ES-I3 (cell line): Measurements from ENCODE around the gene ST8SIA4.

Source experiments
- H3K36me3 ChIP-seq: 2 replicates; pipeline ENCODE4 v1.6.1; 2013; ENCODE audit warnings: mild to moderate bottlenecking, low read length, control low read depth, moderate library complexity; ENCODE audit not compliant: insufficient read depth
- H3K4me1 ChIP-seq: 2 replicates; pipeline ENCODE4 v1.6.1; 2013; ENCODE audit warnings: mild to moderate bottlenecking, control low read depth, low read length; ENCODE audit not compliant: insufficient read depth
- H3K9ac ChIP-seq: 2 replicates; pipeline ENCODE4 v1.6.1; 2013; ENCODE audit warnings: low read depth, mild to moderate bottlenecking, low read length, moderate library complexity
- H3K9me3 ChIP-seq: 2 replicates; pipeline ENCODE4 v1.6.1; 2013; ENCODE audit warnings: mild to moderate bottlenecking, low read length, moderate library complexity; ENCODE audit not compliant: control insufficient read depth, insufficient read depth

Gene ST8SIA4

DNA sequence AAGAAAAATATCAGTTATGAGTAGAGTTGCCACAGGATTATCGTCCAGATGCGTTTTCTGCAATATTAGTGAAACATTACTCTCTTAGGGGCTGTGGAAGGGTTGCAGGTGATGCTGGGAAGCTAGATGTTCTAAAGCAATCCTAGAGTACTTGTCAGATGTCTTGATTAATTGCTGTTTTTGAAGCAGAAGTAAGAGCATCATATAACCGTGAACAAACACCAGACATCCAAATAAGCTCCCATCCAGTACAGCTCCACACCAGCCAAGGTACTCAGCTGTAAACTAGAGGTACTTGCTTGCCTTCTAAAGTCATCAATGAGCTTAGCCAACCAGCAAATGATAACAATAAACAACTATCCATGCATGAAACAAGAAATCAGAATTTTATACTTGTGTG lies 131.1 kb downstream of the ST8SIA4 start:
- H3K4me1 ChIP-seq = peaks cover 12% of the 10 kb centered on the region
- H3K9ac ChIP-seq = no peak overlapping the region
- no peaks in the 10 kb centered on the region for H3K9me3 ChIP-seq
- no peaks in the 10 kb centered on the region for H3K36me3 ChIP-seq

DNA sequence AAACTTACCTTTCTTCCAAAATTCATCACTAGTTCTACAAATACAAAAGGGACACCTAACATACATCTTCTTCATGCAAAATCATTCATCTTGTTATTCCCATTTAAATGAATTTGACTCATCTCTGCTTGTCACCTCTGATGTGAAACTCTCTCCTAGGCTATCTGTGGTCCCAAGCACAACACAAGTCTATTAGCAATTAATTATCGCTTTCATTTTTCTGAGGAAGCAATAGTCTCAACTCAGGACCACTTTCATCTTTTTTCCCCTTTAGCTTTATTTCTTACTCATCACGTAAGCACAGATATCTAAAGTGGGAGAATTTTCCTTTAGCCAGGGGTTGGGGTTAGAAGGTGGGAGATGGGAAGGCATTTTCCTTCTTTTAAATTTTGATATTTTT lies 131.9 kb downstream of the ST8SIA4 start:
- H3K36me3 ChIP-seq = no peaks in the 10 kb centered on the region
- peaks cover 12% of the 10 kb centered on the region for H3K4me1 ChIP-seq
- H3K9me3 ChIP-seq = no peaks in the 10 kb centered on the region
- H3K9ac ChIP-seq = no peak overlapping the region

DNA sequence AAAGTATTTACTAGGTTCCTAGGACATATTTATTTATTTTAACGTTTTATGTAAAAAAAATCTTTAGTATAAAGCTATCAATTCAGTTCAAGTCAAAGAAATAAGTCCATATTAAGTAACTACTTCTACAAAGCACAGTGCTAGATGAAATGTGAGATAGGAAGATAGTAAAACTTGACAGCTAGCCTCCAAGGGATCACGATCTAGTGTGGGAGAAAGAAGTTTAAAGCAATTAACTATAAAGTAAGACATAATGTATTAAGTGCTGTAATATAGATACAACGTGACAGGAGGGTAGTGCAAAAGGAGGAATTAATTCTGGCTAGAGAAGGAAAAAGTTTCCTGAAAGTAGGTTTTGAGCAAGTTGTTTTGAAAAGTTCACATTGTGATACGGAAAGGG lies 134.9 kb downstream of the ST8SIA4 start:
- H3K36me3 ChIP-seq = no peaks in the 10 kb centered on the region
- H3K9ac ChIP-seq = no peak overlapping the region
- H3K9me3 ChIP-seq = no peaks in the 10 kb centered on the region
- H3K4me1 ChIP-seq = peaks cover 11% of the 10 kb centered on the region

GRCh38 chr5:100762995-100763394 lies 140.1 kb downstream of the ST8SIA4 start:
- Histone ChIP-seq H3K9ac (no peak overlapping the region), H3K4me1 (peaks cover 9% of the 10 kb centered on the region), H3K9me3 (no peaks in the 10 kb centered on the region), H3K36me3 (no peaks in the 10 kb centered on the region)

DNA sequence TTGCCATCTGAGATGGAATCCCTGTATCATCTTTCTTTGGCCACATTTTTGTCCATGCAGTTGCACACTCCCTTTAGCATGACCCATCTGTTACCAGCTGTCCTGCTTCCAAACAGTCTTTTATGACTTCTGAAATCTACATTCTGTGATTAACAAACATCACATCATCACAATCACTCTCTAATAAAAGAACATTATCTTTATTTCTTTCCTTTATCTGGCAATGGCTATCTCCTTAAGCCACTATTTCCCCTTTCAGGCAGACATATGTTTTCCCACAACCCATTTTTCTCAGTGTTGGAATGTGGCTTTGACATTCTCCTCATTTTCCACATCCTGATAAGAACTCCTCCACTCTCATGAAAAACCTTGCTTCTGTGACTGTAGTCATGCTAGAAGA lies 141.0 kb downstream of the ST8SIA4 start:
- Histone ChIP-seq H3K4me1 (peaks cover 16% of the 10 kb centered on the region), H3K9ac (no peak overlapping the region), H3K9me3 (no peaks in the 10 kb centered on the region), H3K36me3 (no peaks in the 10 kb centered on the region)

GRCh38 chr5:100761192-100761591 lies 141.9 kb downstream of the ST8SIA4 start:
- Histone ChIP-seq H3K4me1 (peaks cover 19% of the 10 kb centered on the region), H3K9me3 (no peaks in the 10 kb centered on the region), H3K36me3 (no peaks in the 10 kb centered on the region), H3K9ac (no peak overlapping the region)

DNA sequence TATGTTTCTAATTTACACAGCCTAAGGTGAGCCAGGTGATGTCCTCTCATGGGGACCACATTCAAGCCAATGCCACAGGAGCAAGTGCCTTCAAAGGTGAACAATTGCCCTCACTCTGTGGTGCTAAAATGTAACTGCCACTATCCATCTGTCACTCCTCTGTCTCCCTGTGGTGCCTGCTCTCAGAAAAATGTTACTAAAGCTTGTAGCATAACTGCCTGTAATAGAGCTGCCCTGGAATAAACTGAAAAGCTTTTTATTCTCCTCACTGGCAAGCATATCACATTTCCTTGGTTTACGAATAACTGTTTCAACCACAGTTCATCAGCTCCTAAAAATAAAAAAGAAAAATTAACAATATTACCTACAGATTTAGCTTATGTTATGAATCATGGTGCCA lies 142.4 kb downstream of the ST8SIA4 start:
- Histone ChIP-seq H3K9me3 (no peaks in the 10 kb centered on the region), H3K36me3 (no peaks in the 10 kb centered on the region), H3K4me1 (peaks cover 19% of the 10 kb centered on the region), H3K9ac (no peak overlapping the region)

GRCh38 chr5:100758780-100759179 lies 144.3 kb downstream of the ST8SIA4 start:
- Histone ChIP-seq H3K9ac (no peak overlapping the region), H3K9me3 (no peaks in the 10 kb centered on the region), H3K36me3 (no peaks in the 10 kb centered on the region), H3K4me1 (peaks cover 19% of the 10 kb centered on the region)

GRCh38 chr5:100758306-100758705 lies 144.8 kb downstream of the ST8SIA4 start:
- Histone ChIP-seq H3K4me1 (peaks cover 19% of the 10 kb centered on the region), H3K9ac (no peak overlapping the region), H3K36me3 (no peaks in the 10 kb centered on the region), H3K9me3 (no peaks in the 10 kb centered on the region)

- no peak overlapping the region for H3K9ac ChIP-seq
- no peaks in the 10 kb centered on the region for H3K9me3 ChIP-seq
- peaks cover 19% of the 10 kb centered on the region for H3K4me1 ChIP-seq
- H3K36me3 ChIP-seq = no peaks in the 10 kb centered on the region
Measured at GRCh38 chr5:100757618-100758017, 145.5 kb downstream of the ST8SIA4 start.
